A549 treated with DMSO at 1 μM for 4 hours (cell line): Measurements from ENCODE around the gene PGM3. TPM values are rescaled to one million over a fixed set of nuclear protein-coding genes. Genes with fewer than 3 reads are reported as not detected.

ENCODE experiments used
- total RNA-seq: library from RNA; stranded (reverse); fragments of 200-300 nt; extraction: Qiagen RNA extraction; gene quantifications from 5 replicates; pipeline ENCODE4 v1.2.3, GENCODE V29; 2022; ENCODE audit warnings: low read depth

The PGM3 gene, protein sequence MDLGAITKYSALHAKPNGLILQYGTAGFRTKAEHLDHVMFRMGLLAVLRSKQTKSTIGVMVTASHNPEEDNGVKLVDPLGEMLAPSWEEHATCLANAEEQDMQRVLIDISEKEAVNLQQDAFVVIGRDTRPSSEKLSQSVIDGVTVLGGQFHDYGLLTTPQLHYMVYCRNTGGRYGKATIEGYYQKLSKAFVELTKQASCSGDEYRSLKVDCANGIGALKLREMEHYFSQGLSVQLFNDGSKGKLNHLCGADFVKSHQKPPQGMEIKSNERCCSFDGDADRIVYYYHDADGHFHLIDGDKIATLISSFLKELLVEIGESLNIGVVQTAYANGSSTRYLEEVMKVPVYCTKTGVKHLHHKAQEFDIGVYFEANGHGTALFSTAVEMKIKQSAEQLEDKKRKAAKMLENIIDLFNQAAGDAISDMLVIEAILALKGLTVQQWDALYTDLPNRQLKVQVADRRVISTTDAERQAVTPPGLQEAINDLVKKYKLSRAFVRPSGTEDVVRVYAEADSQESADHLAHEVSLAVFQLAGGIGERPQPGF
- total RNA-seq: 25.2 to 33.9 TPM (median 29.0 TPM) in 5 replicates

DNA sequence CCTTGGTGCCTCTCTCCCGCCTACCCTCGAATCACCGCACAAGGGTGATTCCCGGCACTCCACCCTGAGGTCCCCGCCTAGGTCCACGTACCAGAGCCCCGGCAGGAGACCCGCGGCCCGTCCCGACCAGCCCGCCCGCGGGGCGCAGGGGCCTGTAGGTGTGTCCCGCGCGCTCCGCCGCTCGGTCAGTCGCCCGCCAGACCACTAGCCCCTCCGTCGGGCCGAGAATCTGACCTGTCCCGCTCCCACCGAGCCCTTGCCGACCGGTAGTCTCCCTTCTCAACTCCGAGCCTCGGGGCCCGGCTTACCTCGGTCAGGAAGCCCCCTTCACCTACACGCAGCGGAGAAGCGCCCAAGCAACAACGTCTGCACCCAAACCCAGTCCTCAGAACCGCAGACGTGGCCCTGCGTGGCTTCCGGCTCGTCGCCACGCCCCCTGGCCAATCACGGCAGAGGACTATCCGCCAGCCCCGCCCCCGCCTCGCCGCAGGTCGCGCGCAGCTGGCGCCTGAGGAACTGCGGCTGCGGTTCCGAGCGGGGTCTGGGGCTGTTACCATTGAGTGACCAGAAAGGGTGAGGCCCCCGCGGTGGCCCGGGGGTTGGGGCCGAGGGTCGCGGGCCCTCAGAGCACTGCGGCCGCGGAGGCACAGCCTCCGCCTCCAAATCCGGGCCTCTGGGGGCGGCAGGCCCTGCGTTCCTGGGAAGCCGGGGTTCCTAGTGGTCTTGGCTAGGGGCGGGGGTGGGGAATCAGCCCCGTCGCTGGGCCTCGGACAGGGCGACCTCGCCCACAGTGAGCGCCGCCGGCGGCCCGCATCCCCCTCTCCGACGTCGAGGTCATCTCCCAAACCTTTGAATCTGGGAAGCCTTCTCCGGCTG lies at the start of gene PGM3, which contains the start of gene RWDD2A:
PGM3 (minus strand) TSS at position 395 of the 876 bp plus-strand sequence. CDS start 2,253 bp downstream, outside the sequence.
RWDD2A (plus strand) TSS at position 487 of the 876 bp plus-strand sequence. CDS start 1,095 bp downstream, outside the sequence.

Other genes with a start within 250 kb of the PGM3 start
- 3.4 to 4.9 TPM (median 4.2 TPM) in 5 replicates for gene UBE3D, start 127.4 kb downstream of the PGM3 start, total RNA-seq
- gene DOP1A, start 125.6 kb downstream of the PGM3 start, total RNA-seq: 2.4 to 4.3 TPM (median 2.8 TPM) in 5 replicates
- 1.2 to 1.8 TPM (median 1.6 TPM) in 5 replicates for gene RWDD2A, start 92 bp upstream of the PGM3 start, total RNA-seq
- gene ME1, start 237.8 kb upstream of the PGM3 start, total RNA-seq: 41.2 to 49.7 TPM (median 44.9 TPM) in 5 replicates